Kidney (tissue), 14 donors: ENCODE results near the gene CFAP52. TPM values are rescaled to one million over a fixed set of nuclear protein-coding genes. Genes with fewer than 3 reads are reported as not detected.

ENCODE experiments used
- DNase-seq, 5 donors: peaks; one replicate each; pipeline ENCODE4 v3.0.0-alpha.2; 2013 to 2020
- FAIRE-seq: peaks from 2 replicates; lab custom pipeline; 2012; peaks lifted over from hg19 to GRCh38; lab: Jason Lieb, UNC
- H3K27ac ChIP-seq, 2 donors: one replicate each; pipeline ENCODE4 v1.7.0; 2013; ENCODE audit warnings: low read depth in 2 of 2, low read length in 2 of 2, inconsistent platforms in 1 of 2
- H3K27me3 ChIP-seq: one replicate; pipeline ENCODE4 v1.7.1; 2013; ENCODE audit warnings: low read length, inconsistent platforms; ENCODE audit not compliant: control insufficient read depth, insufficient read depth
- H3K36me3 ChIP-seq, 3 donors: one replicate each; pipeline versions ENCODE4 v1.7.0 to v1.7.1; 2013; ENCODE audit warnings: low read length in 3 of 3, control low read depth in 1 of 3, inconsistent platforms in 1 of 3; ENCODE audit not compliant: insufficient read depth in 3 of 3, control insufficient read depth in 2 of 3
- H3K4me1 ChIP-seq, 3 donors: one replicate each; pipeline versions ENCODE4 v1.7.0 to v1.7.1; 2013; ENCODE audit warnings: low read length in 3 of 3, inconsistent platforms in 1 of 3, low read depth in 1 of 3; ENCODE audit not compliant: control insufficient read depth in 2 of 3, insufficient read depth in 2 of 3
- H3K4me3 ChIP-seq, 3 donors: one replicate each; pipeline versions ENCODE4 v1.7.0 to v1.8.1; 2013; ENCODE audit warnings: low read length in 3 of 3, control low read depth in 1 of 3, inconsistent platforms in 1 of 3
- H3K9ac ChIP-seq, 3 donors: one replicate each; pipeline versions ENCODE4 v1.7.0 to v1.7.1; 2013; ENCODE audit warnings: low read length in 3 of 3, control low read depth in 1 of 3, inconsistent platforms in 1 of 3
- H3K9me3 ChIP-seq, 3 donors: one replicate each; pipeline versions ENCODE4 v1.7.0 to v1.7.1; 2013; ENCODE audit warnings: low read length in 3 of 3, control low read depth in 1 of 3, inconsistent platforms in 1 of 3; ENCODE audit not compliant: control insufficient read depth in 2 of 3, insufficient read depth in 1 of 3
- intact Hi-C: fragments of 100-400 bp; cut with DNase I; formaldehyde crosslinking; loops from one replicate; pipeline ENCODE4 v1.11.1; 2022
- polyA plus RNA-seq: library from polyadenylated mRNA; stranded (reverse); fragments of 350-450 nt; fragmentation: Illumina TruSeq; extraction: RNeasy Lipid Tissue Mini Kit (QIAGEN cat#74804); gene quantifications from one replicate; pipeline ENCODE4 v1.2.3, GENCODE V29; 2014; ENCODE audit warnings: low read depth, low replicate concordance; ENCODE audit not compliant: insufficient read depth
- total RNA-seq: library from RNA; stranded (reverse); fragmentation: NEBNext Ultra II Directional; extraction: Animal tissue kit (Norgen Biotek cat#: 25700); gene quantifications from one replicate; pipeline ENCODE4 v1.2.1, GENCODE V29; 2021
- TF ChIP-seq, protein P1 (sequence below): IDR thresholded peaks from 3 replicates; pipeline ENCODE4 v1.5.1; 2012; ENCODE audit warnings: mild to moderate bottlenecking, moderate library complexity, borderline replicate concordance; ENCODE audit not compliant: insufficient read depth; ENCODE audit errors: extremely low read depth
- donor health status: control.
- donor health status: control.
- donor health status: control.
- donor health status: control.
- donor health status: control.
- donor health status: DM: yes; HTN: yes; CAD: no.
- donor health status: Normal renal cell carcinoma (clear cell type).

Gene CFAP52
- total and polyA plus RNA-seq, 2 donors from 2014 or later = 1.7 TPM; not detected in 1

- Histone ChIP-seq H3K9me3 (no peaks in the 10 kb centered on the region), H3K4me1 (no peaks in the 10 kb centered on the region), H3K27me3 (no peaks in the 10 kb centered on the region), H3K9ac (no peak overlapping the region), H3K4me3 (no peak overlapping the region), H3K36me3 (peaks cover 0 to 4% (median 2%) of the 10 kb centered on the region in 3 donors), H3K27ac (no peak overlapping the region)
- intact Hi-C loops = no loop called here
- FAIRE-seq = no peak
- no peak for DNase-seq
- TF ChIP-seq, protein P1, sequence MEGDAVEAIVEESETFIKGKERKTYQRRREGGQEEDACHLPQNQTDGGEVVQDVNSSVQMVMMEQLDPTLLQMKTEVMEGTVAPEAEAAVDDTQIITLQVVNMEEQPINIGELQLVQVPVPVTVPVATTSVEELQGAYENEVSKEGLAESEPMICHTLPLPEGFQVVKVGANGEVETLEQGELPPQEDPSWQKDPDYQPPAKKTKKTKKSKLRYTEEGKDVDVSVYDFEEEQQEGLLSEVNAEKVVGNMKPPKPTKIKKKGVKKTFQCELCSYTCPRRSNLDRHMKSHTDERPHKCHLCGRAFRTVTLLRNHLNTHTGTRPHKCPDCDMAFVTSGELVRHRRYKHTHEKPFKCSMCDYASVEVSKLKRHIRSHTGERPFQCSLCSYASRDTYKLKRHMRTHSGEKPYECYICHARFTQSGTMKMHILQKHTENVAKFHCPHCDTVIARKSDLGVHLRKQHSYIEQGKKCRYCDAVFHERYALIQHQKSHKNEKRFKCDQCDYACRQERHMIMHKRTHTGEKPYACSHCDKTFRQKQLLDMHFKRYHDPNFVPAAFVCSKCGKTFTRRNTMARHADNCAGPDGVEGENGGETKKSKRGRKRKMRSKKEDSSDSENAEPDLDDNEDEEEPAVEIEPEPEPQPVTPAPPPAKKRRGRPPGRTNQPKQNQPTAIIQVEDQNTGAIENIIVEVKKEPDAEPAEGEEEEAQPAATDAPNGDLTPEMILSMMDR = no peak
Measured at GRCh38 chr17:9571201-9571600, 5.2 kb upstream of the CFAP52 start.

GRCh38 chr17:9575381-9576101 lies 901 bp upstream of the CFAP52 start, which contains the start of gene STX8:
Gene STX8 (minus strand): TSS chr17:9575820. CDS start chr17:9575808, 12 bp downstream.
- no peaks in the 10 kb centered on the region for H3K36me3 ChIP-seq
- intact Hi-C loops = no loop called here
- peak within 1 kb of the TSS; percentile 86 to 96 (median 88) for H3K4me3 ChIP-seq
- H3K9me3 ChIP-seq = no peaks in the 10 kb centered on the region
- peaks cover 0 to 8% (median 6%) of the 10 kb centered on the region in 3 donors for H3K4me1 ChIP-seq
- DNase-seq (peak; percentile 93 to 97 (median 95)), FAIRE-seq (no peak)
- H3K9ac ChIP-seq = peak within 1 kb of the TSS; percentile 77 to 88 (median 80)
- H3K27me3 ChIP-seq = no peaks in the 10 kb centered on the region
- TF ChIP-seq, protein P1 = no peak
- H3K27ac ChIP-seq = peak within 1 kb of the TSS in 1 of 2 donors; percentile 60

- TF ChIP-seq, protein P1 = no peak
- DNase-seq (no peak), FAIRE-seq (no peak)
- H3K4me3 ChIP-seq = peak overlapping the region in 1 of 3 donors; percentile 96
- no peaks in the 10 kb centered on the region for H3K36me3 ChIP-seq
- H3K9ac ChIP-seq = no peak overlapping the region
- H3K4me1 ChIP-seq = peaks cover 0 to 8% (median 6%) of the 10 kb centered on the region in 3 donors
- no peaks in the 10 kb centered on the region for H3K9me3 ChIP-seq
- intact Hi-C loops = no loop called here
- no peak overlapping the region for H3K27ac ChIP-seq
- H3K27me3 ChIP-seq = no peaks in the 10 kb centered on the region
Measured at GRCh38 chr17:9577373-9577709, 899 bp downstream of the CFAP52 start.
